DMS 273 (cell line): ENCODE results near the gene SNX6.
"Not testable (repeated sequence)": the region's sequence is repeated elsewhere in the genome, so short reads cannot be mapped to it uniquely, and the experiment has no call there.

ENCODE experiments used
- DNase-seq: peaks from one replicate; lab custom pipeline; 2025; ENCODE audit not compliant: unreplicated experiment; lab: John Stamatoyannopoulos, UW

The SNX6 gene

DNA sequence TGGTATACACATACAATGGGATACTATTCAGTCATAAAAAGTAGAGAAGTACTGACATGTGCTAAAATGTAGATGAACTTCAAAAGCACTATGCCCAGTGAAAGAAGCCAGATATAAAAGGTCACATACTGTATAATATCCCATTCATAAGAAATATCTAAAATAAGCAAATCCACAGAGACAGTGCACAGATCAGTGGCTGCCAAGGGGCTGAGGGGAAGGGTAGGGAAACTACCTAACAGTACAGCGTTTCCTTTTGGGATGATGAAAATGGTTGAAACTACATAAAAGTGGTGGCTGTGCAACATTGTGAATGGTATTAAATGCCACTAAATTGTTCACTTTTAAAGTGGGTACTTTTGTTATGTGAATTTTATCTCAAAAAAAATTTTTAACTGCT lies 102.4 kb downstream of the SNX6 start:
- DNase-seq: no peak

DNA sequence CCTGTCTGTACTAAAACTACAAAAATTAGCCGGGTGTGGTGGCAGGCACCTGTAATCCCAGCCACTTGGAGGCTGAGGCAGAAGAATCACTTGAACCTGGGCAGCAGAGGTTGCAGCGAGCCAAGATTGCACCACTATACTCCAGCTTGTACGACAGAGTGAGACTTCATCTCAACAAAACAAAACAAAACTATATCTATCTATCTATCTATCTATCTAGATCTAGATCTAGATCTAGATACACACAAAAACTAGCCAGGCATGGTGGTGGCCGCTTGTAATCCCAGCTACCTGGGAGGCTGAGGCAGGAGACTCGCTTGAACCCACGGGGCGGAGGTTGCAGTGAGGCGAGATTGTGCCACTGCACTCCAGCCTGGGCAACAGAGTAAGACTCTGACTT lies 105.7 kb downstream of the SNX6 start:
- not testable (repeated sequence) for DNase-seq

DNA sequence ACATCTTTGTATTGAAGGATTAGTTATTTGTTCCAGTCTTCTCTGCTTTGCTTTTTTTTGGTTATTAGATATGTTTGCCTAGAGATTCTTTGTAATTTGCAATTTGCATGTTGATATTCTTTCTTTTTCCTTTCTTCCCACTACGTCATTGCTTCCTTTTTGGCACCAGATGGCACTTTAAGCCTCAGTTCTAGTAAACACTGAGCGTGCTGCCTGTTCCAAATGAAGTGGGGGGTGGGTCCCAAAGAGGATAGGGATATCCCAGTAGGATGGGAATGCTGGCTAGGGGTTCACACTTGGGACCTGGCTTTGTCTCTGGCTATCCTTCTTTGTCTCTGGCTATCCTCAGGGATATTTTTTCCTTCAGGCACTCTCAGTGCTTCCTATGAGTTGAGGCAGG lies 107.5 kb downstream of the SNX6 start:
- peak; percentile 45 for DNase-seq

DNA sequence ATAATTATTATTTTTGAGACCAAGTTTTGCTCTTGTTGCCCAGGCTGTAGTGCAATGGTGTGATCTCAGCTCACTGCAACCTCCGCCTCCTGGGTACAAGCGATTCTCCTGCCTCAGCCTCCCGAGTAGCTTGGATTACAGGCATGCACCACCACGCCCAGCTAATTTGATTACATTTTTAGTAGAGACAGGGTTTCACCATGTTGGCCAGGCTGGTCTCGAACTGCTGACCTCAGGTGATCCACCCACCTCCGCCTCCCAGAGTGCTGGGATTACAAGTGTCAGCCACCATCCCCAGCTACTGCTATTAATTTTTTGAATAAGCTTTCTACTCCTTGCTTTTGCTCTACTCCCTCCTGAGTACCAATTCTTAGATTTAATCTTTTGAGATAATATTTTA lies 108.9 kb downstream of the SNX6 start:
- DNase-seq: not testable (repeated sequence)

DNA sequence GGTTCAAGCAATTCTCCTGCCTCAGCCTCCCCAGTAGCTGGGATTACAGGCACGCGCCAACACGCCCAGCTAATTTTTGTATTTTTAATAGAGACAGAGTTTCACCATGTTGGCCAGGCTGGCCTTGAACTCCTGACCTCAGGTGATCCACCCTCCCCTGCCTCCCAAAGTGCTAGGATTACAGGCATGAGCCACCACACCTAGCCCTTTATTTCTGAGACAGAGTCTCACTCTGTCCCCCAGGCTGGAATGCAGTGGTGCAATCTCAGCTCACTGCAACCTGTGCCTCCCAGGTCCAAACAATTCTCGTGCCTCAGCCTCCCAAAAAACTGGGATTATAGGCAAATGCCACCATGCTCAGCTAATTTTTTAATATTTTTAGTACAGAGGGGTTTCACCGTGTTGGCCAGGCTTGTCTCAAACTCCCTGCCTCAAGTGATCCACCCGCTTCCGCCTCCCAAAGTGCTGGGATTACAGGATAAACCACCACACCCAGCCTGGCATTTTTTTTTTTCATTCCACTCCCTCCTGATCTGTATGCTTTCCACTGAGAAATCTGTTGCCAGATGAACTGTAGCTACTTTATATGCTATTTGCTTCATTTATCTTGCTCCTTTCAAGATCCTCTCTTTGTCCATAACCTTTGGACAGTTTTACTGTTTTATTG lies 109.5 kb downstream of the SNX6 start:
- not testable (repeated sequence) for DNase-seq
